Measurements from ENCODE around the gene RFLNA.
"Not testable (repeated sequence)": the region's sequence is repeated elsewhere in the genome, so short reads cannot be mapped to it uniquely, and the experiment has no call there.

Gene RFLNA

GRCh38 chr12:124318278-124319020 lies 23.6 kb downstream of the RFLNA start:
- DNase-seq (ENCODE audit: low spot score): no peak

GRCh38 chr12:124319368-124320050 lies 24.6 kb downstream of the RFLNA start:
- no peak for FAIRE-seq
- no peak for DNase-seq (ENCODE audit: low spot score)

More at GRCh38 chr12:124318278-124319020, 23.6 kb downstream of the RFLNA start:
- FAIRE-seq: no peak

GRCh38 chr12:124321040-124321481 lies 26.2 kb downstream of the RFLNA start:
- peak; percentile 30 for DNase-seq (ENCODE audit: low spot score)

GRCh38 chr12:124321556-124322270 lies 26.8 kb downstream of the RFLNA start:
- DNase-seq (ENCODE audit: low spot score) (no peak), FAIRE-seq (no peak)

More at GRCh38 chr12:124321040-124321481, 26.2 kb downstream of the RFLNA start:
- FAIRE-seq: no peak

GRCh38 chr12:124322271-124322998 lies 27.5 kb downstream of the RFLNA start:
- FAIRE-seq (no peak), DNase-seq (ENCODE audit: low spot score) (no peak)

GRCh38 chr12:124322999-124323328 lies 28.1 kb downstream of the RFLNA start:
- DNase-seq (ENCODE audit: low spot score); FAIRE-seq: not testable (repeated sequence)

GRCh38 chr12:124323771-124324530 lies 29.1 kb downstream of the RFLNA start:
- FAIRE-seq: no peak
- no peak for DNase-seq (ENCODE audit: low spot score)

GRCh38 chr12:124324803-124325705 lies 30.2 kb downstream of the RFLNA start:
- FAIRE-seq: no peak
- DNase-seq (ENCODE audit: low spot score): no peak

GRCh38 chr12:124326104-124326503 lies 31.2 kb downstream of the RFLNA start:
- no peak for DNase-seq (ENCODE audit: low spot score)
- FAIRE-seq: no peak

GRCh38 chr12:124326871-124327270 lies 32.0 kb downstream of the RFLNA start:
- DNase-seq (ENCODE audit: low spot score) (no peak), FAIRE-seq (no peak)

- no peak for FAIRE-seq
- no peak for DNase-seq (ENCODE audit: low spot score)
Measured at GRCh38 chr12:124327362-124328043, 32.6 kb downstream of the RFLNA start.

- DNase-seq (ENCODE audit: low spot score) (no peak), FAIRE-seq (no peak)
Measured at GRCh38 chr12:124328116-124328515, 33.2 kb downstream of the RFLNA start.

- FAIRE-seq: no peak
- no peak for DNase-seq (ENCODE audit: low spot score)
Measured at GRCh38 chr12:124328636-124329035, 33.7 kb downstream of the RFLNA start.

- DNase-seq (ENCODE audit: low spot score): no peak
- no peak for FAIRE-seq
Measured at GRCh38 chr12:124332058-124332672, 37.3 kb downstream of the RFLNA start.

- DNase-seq (ENCODE audit: low spot score): no peak
- FAIRE-seq: no peak
Measured at GRCh38 chr12:124332900-124333299, 38.0 kb downstream of the RFLNA start.

GRCh38 chr12:124333724-124334123 lies 38.8 kb downstream of the RFLNA start:
- no peak for FAIRE-seq
- DNase-seq (ENCODE audit: low spot score): no peak

GRCh38 chr12:124334266-124334665 lies 39.4 kb downstream of the RFLNA start:
- FAIRE-seq: no peak
- DNase-seq (ENCODE audit: low spot score): no peak

GRCh38 chr12:124334976-124335375 lies 40.1 kb downstream of the RFLNA start:
- no peak for FAIRE-seq

More at GRCh38 chr12:124334976-124335375, 40.1 kb downstream of the RFLNA start:
- DNase-seq (ENCODE audit: low spot score): no peak

All from RCC 7860 (cell line).